SU-DHL-6 (cell line): ENCODE measurements around the gene PSG2.
"Not testable (repeated sequence)": the region's sequence is repeated elsewhere in the genome, so short reads cannot be mapped to it uniquely, and the experiment has no call there.

Source experiments
- EZH2phosphoT487 ChIP-seq: fragments of 200-600 bp; sonication (generic), shearing (Covaris generic); conservative IDR thresholded peaks from 2 replicates; pipeline ENCODE4 v1.6.1; 2018; ENCODE audit warnings: mild to moderate bottlenecking, antibody characterized with exemption, low read length, moderate library complexity, mixed read lengths
- TF ChIP-seq, protein P1 (sequence below): fragments of 200-600 bp; sonication (generic); IDR thresholded peaks from one replicate; pipeline ENCODE4 v1.5.1; 2017; ENCODE audit warnings: antibody characterized with exemption, mild to moderate bottlenecking, low read length, moderate library complexity; ENCODE audit not compliant: insufficient read depth, poor library complexity, severe bottlenecking

DNA sequence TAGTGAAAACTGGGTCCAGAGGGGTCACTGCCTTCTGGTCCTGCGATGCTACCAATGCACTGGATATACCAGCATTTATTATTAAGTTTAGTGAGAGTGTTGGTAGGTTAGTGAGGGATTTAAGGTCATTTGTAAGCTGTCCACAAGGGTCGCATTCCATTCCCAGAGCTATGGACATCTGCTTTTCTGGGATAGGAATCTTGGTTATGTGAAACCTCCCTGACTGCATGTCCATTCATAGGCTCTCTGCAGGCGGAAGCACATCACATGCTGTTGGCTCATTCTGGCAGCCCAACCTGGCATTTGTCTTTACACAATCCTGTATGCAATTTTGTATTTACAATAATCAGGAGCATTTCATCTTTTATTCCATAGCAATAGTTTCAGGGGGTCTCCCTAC is 21.2 kb downstream of the PSG2 start:
- TF ChIP-seq, protein P1, sequence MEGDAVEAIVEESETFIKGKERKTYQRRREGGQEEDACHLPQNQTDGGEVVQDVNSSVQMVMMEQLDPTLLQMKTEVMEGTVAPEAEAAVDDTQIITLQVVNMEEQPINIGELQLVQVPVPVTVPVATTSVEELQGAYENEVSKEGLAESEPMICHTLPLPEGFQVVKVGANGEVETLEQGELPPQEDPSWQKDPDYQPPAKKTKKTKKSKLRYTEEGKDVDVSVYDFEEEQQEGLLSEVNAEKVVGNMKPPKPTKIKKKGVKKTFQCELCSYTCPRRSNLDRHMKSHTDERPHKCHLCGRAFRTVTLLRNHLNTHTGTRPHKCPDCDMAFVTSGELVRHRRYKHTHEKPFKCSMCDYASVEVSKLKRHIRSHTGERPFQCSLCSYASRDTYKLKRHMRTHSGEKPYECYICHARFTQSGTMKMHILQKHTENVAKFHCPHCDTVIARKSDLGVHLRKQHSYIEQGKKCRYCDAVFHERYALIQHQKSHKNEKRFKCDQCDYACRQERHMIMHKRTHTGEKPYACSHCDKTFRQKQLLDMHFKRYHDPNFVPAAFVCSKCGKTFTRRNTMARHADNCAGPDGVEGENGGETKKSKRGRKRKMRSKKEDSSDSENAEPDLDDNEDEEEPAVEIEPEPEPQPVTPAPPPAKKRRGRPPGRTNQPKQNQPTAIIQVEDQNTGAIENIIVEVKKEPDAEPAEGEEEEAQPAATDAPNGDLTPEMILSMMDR = not testable (repeated sequence)
- TF ChIP-seq EZH2phosphoT487 = not testable (repeated sequence)
